Common myeloid progenitor, CD34-positive (primary cell): ENCODE data around the gene ATCAY.
"Not testable (repeated sequence)": the region's sequence is repeated elsewhere in the genome, so short reads cannot be mapped to it uniquely, and the experiment has no call there.

Experiments used
- CTCF ChIA-PET: fragments of 350-600 bp; sonication (Branson Sonifier 250); formaldehyde crosslinking; loops from one replicate; lab custom pipeline; 2021; ENCODE audit warnings: antibody characterized with exemption; lab: Charles Lee
- POLR2A ChIA-PET: fragments of 350-600 bp; sonication (Branson Sonifier 250); formaldehyde crosslinking; loops from one replicate; lab custom pipeline; 2021; ENCODE audit warnings: antibody characterized with exemption; lab: Charles Lee
- DNase-seq, 3 donors: peaks; one replicate each; pipeline versions ENCODE4 v3.0.0 to v3.0.0-alpha.2; 2013
- H3K27ac ChIP-seq, 2 experiments: 1 replicate in 1 of 2; 2 replicates in 1 of 2; pipeline ENCODE4 v1.7.0; 2013; ENCODE audit warnings: inconsistent platforms in 2 of 2, low read length in 2 of 2, mild to moderate bottlenecking in 2 of 2, low read depth in 1 of 2, moderate library complexity in 1 of 2; ENCODE audit not compliant: severe bottlenecking in 2 of 2, insufficient read depth in 1 of 2, poor library complexity in 1 of 2
- H3K27me3 ChIP-seq, 5 experiments: replicated peaks in 2 of 5; 1 replicate in 3 of 5; 2 replicates in 2 of 5; pipeline versions ENCODE4 v1.6.1 to v1.7.0; 2013; ENCODE audit warnings: low read length in 4 of 5, mild to moderate bottlenecking in 2 of 5, moderate library complexity in 2 of 5, inconsistent platforms in 1 of 5; ENCODE audit not compliant: insufficient read depth in 5 of 5, control insufficient read depth in 4 of 5
- H3K36me3 ChIP-seq, 4 experiments: 1 replicate in 2 of 4; 2 replicates in 2 of 4; pipeline versions ENCODE4 v1.6.1 to v1.7.0; 2013; ENCODE audit warnings: low read length in 3 of 4, control low read depth in 1 of 4, mild to moderate bottlenecking in 1 of 4; ENCODE audit not compliant: control insufficient read depth in 4 of 4, insufficient read depth in 4 of 4
- H3K4me1 ChIP-seq, 4 experiments: 1 replicate in 3 of 4; 2 replicates in 1 of 4; pipeline versions ENCODE4 v1.6.1 to v1.7.1; 2013; ENCODE audit warnings: low read length in 3 of 4, mild to moderate bottlenecking in 3 of 4, control low read depth in 1 of 4, inconsistent platforms in 1 of 4, moderate library complexity in 1 of 4; ENCODE audit not compliant: control insufficient read depth in 4 of 4, insufficient read depth in 4 of 4; ENCODE audit errors: control extremely low read depth in 1 of 4
- H3K4me3 ChIP-seq, 7 experiments: 1 replicate in 4 of 7; 2 replicates in 3 of 7; pipeline versions ENCODE4 v1.5.1 to v1.7.0; 2013; ENCODE audit warnings: mild to moderate bottlenecking in 7 of 7, low read length in 6 of 7, moderate library complexity in 6 of 7, inconsistent platforms in 2 of 7, low read depth in 2 of 7, control low read depth in 1 of 7; ENCODE audit not compliant: insufficient read depth in 4 of 7, control insufficient read depth in 1 of 7; ENCODE audit errors: extremely low read depth in 1 of 7
- H3K9me3 ChIP-seq, 5 experiments: 1 replicate in 4 of 5; 2 replicates in 1 of 5; pipeline versions ENCODE4 v1.6.1 to v1.7.1; 2013; ENCODE audit warnings: low read length in 4 of 5, mild to moderate bottlenecking in 2 of 5, inconsistent platforms in 1 of 5, low read depth in 1 of 5, moderate library complexity in 1 of 5; ENCODE audit not compliant: control insufficient read depth in 4 of 5, insufficient read depth in 2 of 5; ENCODE audit errors: control extremely low read depth in 1 of 5
- WGBS: methylation state at CpG from one replicate; pipeline ENCODE4 v1.1.5; 2013; ENCODE audit not compliant: insufficient coverage; 5-methylcytosine and 5-hydroxymethylcytosine counted together

ATCAY gene

DNA sequence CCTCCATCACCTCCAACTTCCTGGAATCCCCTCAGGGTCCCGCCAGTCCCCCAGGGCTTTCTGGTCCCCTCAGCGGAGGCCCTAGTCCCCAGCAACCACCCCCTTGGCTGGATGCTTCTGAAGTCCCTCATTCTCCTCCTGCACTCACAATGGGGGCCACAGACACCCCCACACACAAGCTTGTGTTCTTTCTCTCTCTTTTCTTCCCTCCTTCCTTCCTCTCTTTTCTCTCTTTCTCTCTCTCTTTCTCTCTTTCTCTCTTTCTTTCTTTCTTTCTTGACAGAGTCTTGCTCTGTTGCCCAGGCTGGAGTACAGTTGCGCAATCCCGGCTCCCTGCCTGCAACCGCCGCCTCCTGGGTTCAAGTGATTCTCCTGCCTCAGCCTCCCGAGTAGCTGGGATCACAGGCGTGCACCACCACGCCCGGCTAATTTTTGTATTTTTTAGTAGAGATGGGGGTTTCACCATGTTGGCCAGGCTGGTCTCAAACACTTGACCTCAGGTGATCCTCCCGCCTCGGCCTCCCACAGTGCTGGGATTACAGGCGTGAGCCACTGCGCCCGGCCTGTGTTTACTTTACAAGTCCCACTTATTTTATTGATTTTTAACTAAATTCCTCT lies 66.9 kb downstream of the ATCAY start:
- not testable (repeated sequence) for H3K27me3 ChIP-seq, H3K27ac ChIP-seq, DNase-seq, H3K9me3 ChIP-seq, H3K4me3 ChIP-seq, H3K36me3 ChIP-seq
- POLR2A ChIA-PET, result interaction anchor here (0.7 kb wide), 1 partner anchor 698 kb away, joined by 4 read pairs; no protein-coding TSS in a partner anchor
- 93% methylated on average over 5 of the region's 15 CpGs for WGBS
- CTCF ChIA-PET, result interaction anchor here (0.6 kb wide), 1 partner anchor 17 kb away, joined by 3 read pairs; no protein-coding TSS in a partner anchor
- H3K4me1 ChIP-seq, result peaks cover 0 to 48% (median 34%) of the 10 kb centered on the region in 4 experiments

DNA sequence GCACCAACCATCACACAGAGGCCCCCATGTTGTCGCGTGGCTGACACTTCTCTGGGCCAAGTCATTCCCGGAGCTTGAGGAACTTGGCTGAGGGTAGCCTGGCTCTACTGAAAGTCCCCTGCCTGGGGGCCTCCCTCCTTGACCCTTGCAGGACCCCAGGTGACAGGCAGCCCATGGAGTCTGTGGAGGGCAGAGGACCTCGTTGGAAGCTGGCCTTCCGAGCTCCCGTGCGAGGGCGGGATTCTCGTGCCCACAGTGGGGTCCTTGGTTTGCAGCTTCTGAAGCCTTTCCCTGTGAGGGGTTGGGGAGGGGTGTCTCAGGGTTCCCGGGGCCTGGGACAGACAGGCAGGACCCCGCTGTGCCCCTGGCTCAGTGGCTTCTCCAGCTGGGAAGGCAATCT lies 68.8 kb downstream of the ATCAY start:
- peak overlapping the region in 1 of 2 experiments; percentile 82 for H3K27ac ChIP-seq
- H3K27me3 ChIP-seq, result no peaks in the 10 kb centered on the region
- CTCF ChIA-PET, result interaction anchor here (1.1 kb wide), 1 partner anchor 39 kb away, joined by 4 read pairs; no protein-coding TSS in a partner anchor
- H3K4me3 ChIP-seq, result peak overlapping the region in 2 of 7 experiments; percentile 67 to 75
- POLR2A ChIA-PET, result no interaction called here
- no peak for DNase-seq
- WGBS, result 92% methylated on average over 8 of the region's 11 CpGs
- no peaks in the 10 kb centered on the region for H3K9me3 ChIP-seq
- peaks cover 0 to 45% (median 33%) of the 10 kb centered on the region in 4 experiments for H3K4me1 ChIP-seq
- H3K36me3 ChIP-seq, result peaks cover 0 to 2% (median 0%) of the 10 kb centered on the region in 4 experiments

DNA sequence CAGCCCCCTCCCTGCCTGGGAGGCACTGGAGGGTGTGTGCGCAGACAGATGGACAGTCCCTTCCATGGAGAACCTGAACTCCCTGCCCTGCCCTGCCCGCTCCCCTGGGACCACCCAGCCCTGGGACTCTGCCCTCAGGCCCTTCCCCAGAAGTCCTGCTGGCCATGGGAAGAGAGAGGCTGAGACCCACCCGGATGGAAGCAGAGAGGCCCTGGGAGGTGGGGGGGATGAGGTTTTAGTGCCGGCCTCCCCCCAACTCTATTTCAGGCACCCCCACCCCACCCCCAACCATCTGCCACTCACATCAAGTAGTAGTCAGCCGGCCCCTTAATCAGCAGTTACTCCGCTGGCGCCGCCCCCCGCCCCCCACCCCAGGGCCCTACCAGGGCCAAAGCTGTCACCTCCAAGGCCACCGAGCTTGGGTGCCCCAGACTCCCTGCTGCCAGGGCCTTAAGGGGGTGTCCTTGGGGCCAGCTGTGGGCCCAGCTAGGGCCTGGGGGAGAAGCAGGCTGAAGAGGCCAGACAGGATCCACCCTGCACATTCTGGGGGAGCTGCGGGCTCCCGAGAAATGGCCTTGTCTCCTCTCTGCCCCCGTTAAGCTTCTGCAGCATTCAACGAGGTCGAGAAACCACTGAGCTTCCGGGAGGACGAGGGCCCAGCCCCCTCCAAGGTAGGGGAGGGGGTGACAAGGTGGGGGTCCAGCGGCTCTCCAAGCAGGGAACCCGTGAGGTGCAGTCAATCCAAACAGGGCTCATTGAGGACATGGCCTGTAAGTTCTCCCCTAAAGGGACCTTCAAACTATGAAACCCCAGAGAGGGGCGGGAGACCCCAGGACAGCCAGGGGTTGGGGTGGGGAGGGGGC lies 69.7 kb downstream of the ATCAY start:
- ChIA-PET CTCF (interaction anchor here (1.0 to 1.2 kb wide), 3 partner anchors 15 to 56 kb away, joined by 3 to 4 read pairs (median 3); no protein-coding TSS in a partner anchor), POLR2A (interaction anchor here (1.2 kb wide), 1 partner anchor 35 kb away, joined by 6 read pairs; the partner anchor contains the start of gene EEF2)
- no peaks in the 10 kb centered on the region for H3K9me3 ChIP-seq
- no peaks in the 10 kb centered on the region for H3K27me3 ChIP-seq
- H3K4me1 ChIP-seq, result peaks cover 0 to 38% (median 30%) of the 10 kb centered on the region in 4 experiments
- 17% methylated on average over 14 of the region's 20 CpGs for WGBS
- peak overlapping the region; percentile 78 to 82 for H3K27ac ChIP-seq
- DNase-seq, result peak in 2 of 3 donors; percentile 13 to 31
- H3K36me3 ChIP-seq, result peaks cover 0 to 2% (median 0%) of the 10 kb centered on the region in 4 experiments
- peak overlapping the region; percentile 15 to 75 (median 62) for H3K4me3 ChIP-seq

DNA sequence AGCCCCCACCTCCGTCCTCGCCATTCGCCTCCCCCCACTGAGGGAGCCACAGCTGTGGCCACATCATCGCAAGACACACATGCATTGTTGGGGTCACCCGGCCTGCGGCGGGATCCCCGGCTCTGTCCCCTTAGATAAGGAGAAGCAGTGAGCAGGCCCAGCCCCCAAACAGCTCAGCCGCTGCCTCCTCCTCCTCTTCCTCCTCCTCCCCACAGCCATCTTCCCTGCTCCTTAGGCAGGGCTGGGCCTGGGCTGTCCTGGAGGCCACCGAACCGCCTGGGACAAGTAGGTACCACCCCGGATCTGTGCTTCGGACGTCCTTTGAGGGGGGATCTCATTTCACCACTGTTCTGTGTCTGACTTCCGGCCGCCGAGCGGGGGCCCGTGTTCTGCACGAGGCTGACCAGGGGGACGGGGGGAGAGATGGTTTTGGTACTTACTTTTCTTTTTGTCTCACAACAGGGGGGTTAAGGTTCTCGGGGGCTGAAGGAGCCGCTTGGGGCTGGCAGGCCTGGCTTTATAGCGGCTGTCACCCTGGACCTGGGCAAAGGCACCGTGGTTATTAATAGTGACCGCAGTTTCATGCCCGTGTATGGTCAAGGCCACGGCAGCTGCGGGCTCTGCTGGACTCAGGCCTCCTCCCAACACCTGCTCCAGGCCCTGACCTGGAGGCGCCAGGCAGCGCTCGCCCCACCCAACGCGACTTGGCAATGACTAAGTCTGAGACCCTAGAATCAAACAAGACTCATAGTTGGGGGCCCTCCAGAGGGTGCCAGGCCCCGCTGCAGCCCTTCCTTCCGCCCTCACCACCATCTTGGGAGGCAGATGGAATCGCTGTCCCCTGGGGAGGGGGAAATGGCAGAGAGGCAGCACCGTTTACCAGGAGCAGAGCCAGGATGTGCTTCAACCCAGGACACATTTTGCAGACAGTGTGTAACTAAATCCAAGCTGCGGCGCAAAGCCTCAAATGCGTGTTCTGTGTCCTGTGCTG lies 70.7 kb downstream of the ATCAY start:
- no peaks in the 10 kb centered on the region for H3K27me3 ChIP-seq
- H3K4me1 ChIP-seq, result peaks cover 0 to 36% (median 28%) of the 10 kb centered on the region in 4 experiments
- POLR2A ChIA-PET, result interaction anchor here (1.2 kb wide), 1 partner anchor 34 kb away, joined by 6 read pairs; the partner anchor contains the start of gene EEF2
- H3K4me3 ChIP-seq, result peak overlapping the region; percentile 31 to 75 (median 62)
- 14% methylated on average over 38 of the region's 41 CpGs for WGBS
- H3K9me3 ChIP-seq, result no peaks in the 10 kb centered on the region
- peak overlapping the region; percentile 78 to 82 for H3K27ac ChIP-seq
- peaks cover 0 to 7% (median 3%) of the 10 kb centered on the region in 4 experiments for H3K36me3 ChIP-seq
- CTCF ChIA-PET, result interaction anchor here (1.0 to 1.2 kb wide), 2 partner anchors 14 to 57 kb away, joined by 3 read pairs; no protein-coding TSS in a partner anchor
- peak; percentile 73 to 96 (median 92) for DNase-seq

DNA sequence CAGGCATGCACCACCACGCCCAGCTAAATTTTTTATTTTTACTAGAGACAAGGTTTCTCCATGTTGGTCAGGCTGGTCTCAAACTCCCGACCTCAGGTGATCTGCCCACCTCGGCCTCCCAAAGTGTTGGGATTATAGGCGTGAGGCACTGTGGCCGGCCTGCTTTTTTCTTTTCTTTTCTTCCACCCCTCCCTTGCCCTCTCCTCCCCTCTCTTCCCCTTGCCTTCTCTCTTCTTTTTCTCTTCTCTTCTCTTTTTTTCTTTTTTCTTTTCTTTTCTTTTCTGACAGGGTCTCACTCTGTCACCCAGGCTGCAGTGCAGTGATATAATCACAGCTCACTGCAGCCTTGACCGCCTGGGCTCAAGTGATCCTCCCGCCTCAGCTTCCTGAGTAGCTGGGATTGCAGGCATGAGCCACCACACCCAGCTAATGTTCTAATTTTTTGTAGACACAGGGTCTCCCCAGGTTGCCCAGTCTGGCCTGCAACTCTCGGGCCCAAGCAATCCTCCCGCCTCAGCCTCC lies 72.3 kb downstream of the ATCAY start:
- CTCF ChIA-PET, H3K27me3 ChIP-seq, H3K27ac ChIP-seq, H3K4me3 ChIP-seq, POLR2A ChIA-PET, DNase-seq, H3K9me3 ChIP-seq: not testable (repeated sequence)
- Histone ChIP-seq H3K36me3 (peaks cover 0 to 11% (median 5%) of the 10 kb centered on the region in 4 experiments), H3K4me1 (peaks cover 0 to 35% (median 28%) of the 10 kb centered on the region in 4 experiments)
- 83% methylated on average over 9 of the region's 9 CpGs for WGBS

DNA sequence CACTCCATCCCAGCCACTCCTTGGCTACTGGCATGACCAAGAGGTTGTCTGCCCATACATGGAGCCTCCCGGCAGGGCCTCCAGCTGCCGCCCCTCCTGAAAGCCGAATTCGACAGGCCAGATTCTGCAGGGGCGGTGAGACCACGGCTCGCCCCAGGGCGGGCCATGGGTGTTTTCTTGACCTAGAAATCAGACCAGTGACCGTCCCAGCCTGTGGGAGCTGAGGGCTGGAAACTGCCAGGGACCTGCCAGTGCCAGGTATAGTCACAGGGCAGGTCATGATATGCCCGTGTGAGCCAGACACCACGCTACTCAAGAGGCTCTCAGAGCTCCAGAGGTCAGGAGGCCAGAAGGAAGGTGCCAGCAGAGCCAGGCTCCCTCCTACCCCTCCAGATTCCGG lies 73.6 kb downstream of the ATCAY start:
- peaks cover 0 to 24% (median 15%) of the 10 kb centered on the region in 4 experiments for H3K36me3 ChIP-seq
- H3K27ac ChIP-seq, result no peak overlapping the region
- peaks cover 0 to 5% (median 0%) of the 10 kb centered on the region in 5 experiments for H3K9me3 ChIP-seq
- H3K27me3 ChIP-seq, result no peaks in the 10 kb centered on the region
- peaks cover 0 to 30% (median 26%) of the 10 kb centered on the region in 4 experiments for H3K4me1 ChIP-seq
- CTCF ChIA-PET, result interaction anchor here (0.9 kb wide), 1 partner anchor 8 kb away, joined by 3 read pairs; no protein-coding TSS in a partner anchor
- no peak for DNase-seq
- POLR2A ChIA-PET, result no interaction called here
- WGBS, result 95% methylated on average over 11 of the region's 12 CpGs
- H3K4me3 ChIP-seq, result no peak overlapping the region
